HG03469 (cell line): ENCODE results near the gene CLDN5.

Source experiments
- ATAC-seq: cut with Tn5 transposase; IDR thresholded peaks from one replicate; pipeline ENCODE4 v1.9.1; 2021; ENCODE audit warnings: mild to moderate bottlenecking, moderate library complexity, moderate number of reproducible peaks; ENCODE audit not compliant: unreplicated experiment

Gene CLDN5

GRCh38 chr22:19488285-19488684 lies 35.9 kb downstream of the CLDN5 start:
- no peak for ATAC-seq

GRCh38 chr22:19483481-19484244 lies 40.5 kb downstream of the CLDN5 start:
- ATAC-seq, result no peak

GRCh38 chr22:19482297-19482696 lies 41.9 kb downstream of the CLDN5 start:
- no peak for ATAC-seq

GRCh38 chr22:19480789-19481188 lies 43.4 kb downstream of the CLDN5 start:
- ATAC-seq, result no peak

DNA sequence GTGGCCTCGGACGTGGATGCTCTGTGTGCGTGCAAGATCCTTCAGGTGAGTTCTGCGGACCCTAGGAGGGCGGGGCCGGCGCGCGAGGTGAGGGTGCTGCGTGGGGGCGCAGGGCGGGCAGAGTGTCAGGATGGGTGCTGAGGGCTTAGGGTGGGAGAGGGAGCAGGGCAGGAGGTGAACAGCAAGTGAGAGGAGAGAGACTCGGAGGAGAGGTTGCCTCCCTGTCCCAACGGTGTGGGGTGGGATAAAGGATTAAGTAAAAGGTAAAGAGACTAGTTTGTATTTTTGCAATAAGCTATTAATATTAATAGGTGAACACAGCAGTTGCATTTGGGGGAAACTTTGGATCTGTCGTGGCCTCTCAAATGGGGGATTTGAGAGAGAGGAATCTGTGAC lies 44.0 kb downstream of the CLDN5 start:
- no peak for ATAC-seq

- ATAC-seq, result peak; percentile 51
Measured at GRCh38 chr22:19479355-19480172, 44.6 kb downstream of the CLDN5 start, which contains the start of gene CDC45. CDC45 (plus strand) TSS chr22:19479920; CDS start chr22:19479969, 49 bp downstream.

GRCh38 chr22:19478901-19479354 lies 45.3 kb downstream of the CLDN5 start, which contains the start of gene UFD1:
UFD1 (minus strand) TSS chr22:19479193; CDS start chr22:19479085, 108 bp downstream.
- ATAC-seq, result no peak

DNA sequence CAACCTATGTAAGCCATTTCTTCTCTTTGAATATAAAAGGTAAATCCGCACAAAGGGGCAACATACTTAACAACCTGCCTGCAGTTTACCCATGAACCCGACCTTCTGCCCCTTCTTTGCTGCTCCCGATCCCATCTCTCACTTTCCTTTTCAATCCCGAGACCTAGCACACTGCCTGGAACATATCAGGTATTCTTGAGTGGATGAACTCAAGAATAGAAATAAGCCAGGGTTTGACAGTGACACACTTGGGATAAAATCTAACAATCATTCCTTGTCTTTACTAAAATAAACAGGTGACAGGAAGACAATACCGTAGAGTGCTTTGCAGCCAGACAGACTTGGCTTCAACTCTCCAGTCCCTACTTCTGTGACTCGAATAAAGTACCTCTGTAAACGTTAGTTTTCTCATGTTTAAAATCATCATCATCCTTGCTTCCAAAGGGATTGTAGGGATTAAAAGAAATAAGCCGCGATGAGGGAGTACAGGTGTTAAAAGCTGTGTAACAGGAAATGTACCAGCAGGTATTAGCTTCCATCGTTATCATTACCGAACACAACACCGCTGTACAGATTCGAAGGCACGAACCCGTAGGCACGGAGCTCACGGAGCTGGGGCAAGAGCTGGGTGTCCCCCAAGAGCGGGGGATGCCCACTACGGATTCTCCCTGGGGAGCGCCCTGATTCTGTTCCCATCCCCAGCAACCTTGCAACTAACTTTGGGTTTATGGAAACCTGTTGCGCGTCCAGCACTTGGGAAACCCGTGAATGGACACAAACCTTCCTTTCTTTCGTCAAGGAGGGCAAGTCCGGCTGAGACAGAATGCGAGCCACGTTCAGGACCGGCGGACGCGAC lies 45.9 kb downstream of the CLDN5 start:
- no peak for ATAC-seq

DNA sequence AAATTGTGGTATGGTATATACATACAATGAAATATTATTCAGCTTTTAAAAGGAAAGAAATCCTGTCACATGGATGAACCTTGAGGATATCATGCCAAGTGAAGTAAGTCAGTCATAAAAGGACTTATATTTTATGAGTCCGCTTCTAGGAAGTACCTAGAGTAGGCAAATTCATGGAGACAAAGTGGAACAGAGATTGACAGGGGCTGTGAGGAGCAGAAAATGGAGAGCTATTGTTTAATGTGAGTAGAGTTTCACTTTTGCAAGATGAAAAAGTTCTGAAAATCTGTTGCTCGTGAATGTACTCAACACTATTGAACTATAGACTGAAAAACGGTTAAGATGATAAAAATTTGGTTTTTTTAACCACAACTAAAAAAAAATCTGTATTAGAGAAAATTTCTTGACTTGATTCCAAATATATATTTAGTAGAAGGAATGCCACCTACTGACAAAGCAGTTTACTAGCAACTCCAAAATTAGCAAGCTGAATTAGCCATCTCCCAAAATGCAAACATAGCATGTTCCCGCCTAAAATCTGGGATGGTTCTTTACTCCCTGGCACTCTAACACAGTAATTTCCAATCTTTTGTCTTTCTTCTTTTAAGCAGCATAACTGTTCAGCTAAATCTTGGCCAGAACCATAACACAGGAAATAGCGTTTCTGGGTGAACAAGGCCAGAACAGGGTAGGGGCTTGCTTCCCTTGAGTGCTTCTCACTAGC lies 46.7 kb downstream of the CLDN5 start:
- no peak for ATAC-seq

DNA sequence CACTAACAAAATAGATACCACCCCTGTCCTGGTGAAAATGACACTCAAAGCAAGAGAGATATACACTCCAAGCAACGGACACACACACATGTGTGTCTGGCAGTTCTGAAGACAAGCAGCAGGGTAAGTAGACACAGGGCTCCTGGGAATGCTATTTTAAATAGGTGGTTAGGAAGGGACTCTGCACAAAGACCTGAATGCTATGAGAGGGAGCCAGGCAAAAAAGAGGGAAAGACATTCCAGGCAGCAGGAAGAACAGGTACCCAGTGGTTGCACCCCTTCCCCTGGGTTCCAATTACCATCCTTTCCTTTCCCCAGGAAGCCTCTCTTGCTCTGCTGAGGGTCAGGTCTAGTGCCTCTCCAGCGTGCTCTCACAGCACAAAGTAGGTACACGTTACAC lies 48.2 kb downstream of the CLDN5 start:
- ATAC-seq, result no peak

DNA sequence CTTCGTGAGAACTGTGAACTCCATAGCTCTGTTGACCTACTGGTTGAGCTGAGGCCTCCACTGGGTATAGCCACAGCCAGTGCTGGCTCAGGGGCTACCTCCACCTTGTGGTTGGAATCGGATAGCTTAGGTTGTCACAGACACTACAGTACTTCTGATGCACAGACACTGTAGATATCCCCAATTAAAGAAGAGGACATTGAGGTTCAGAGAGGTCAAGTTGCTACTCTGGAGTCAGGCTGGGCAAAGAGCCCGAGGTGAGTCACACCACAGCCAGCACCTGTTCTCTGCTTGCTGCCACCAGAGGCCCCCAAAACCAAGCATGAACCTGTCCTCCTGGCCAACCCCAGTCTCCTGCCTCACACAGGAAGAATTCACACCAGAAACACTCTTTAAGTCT lies 50.6 kb downstream of the CLDN5 start:
- ATAC-seq, result no peak
